Measurements from ENCODE around the gene CHRDL1. TPM values are rescaled to one million over a fixed set of nuclear protein-coding genes. Genes with fewer than 3 reads are reported as not detected.
"Not testable (repeated sequence)": the region's sequence is repeated elsewhere in the genome, so short reads cannot be mapped to it uniquely, and the experiment has no call there.

The CHRDL1 gene
- total and polyA plus RNA-seq, 11 donors, result 0.42 to 67.8 (median 1.4) TPM; not detected in 1

GRCh38 chrX:110836001-110836400, 40.4 kb upstream of the CHRDL1 start:
- no peak for ATAC-seq
- 39 to 72% (median 57%) methylated on average over 1 of the region's 1 CpG for WGBS, 4 donors

GRCh38 chrX:110825972-110826371, 30.4 kb upstream of the CHRDL1 start:
- TF ChIP-seq POLR2A (IDR thresholded peaks at IDR 0.05) (no peak), CTCF (IDR thresholded peaks at IDR 0.05) (no peak)
- H3K4me3 ChIP-seq, result no peak overlapping the region
- intact Hi-C loops (cut with DNase I), result no loop called here
- peaks cover 0 to 10% (median 0%) of the 10 kb centered on the region in 9 donors for H3K27me3 ChIP-seq
- DNase-seq (no peak), ATAC-seq (no peak)
- no peaks in the 10 kb centered on the region for H3K36me3 ChIP-seq
- H3K27ac ChIP-seq, result no peak overlapping the region
- WGBS, 4 donors, result 67 to 89% (median 78%) methylated on average over 2 of the region's 2 CpGs
- peaks cover 0 to 13% (median 0%) of the 10 kb centered on the region in 12 donors for H3K9me3 ChIP-seq
- H3K4me1 ChIP-seq, result no peaks in the 10 kb centered on the region

More at GRCh38 chrX:110836001-110836400, 40.4 kb upstream of the CHRDL1 start:
- TF ChIP-seq CTCF (IDR thresholded peaks at IDR 0.05) (no peak), POLR2A (IDR thresholded peaks at IDR 0.05) (no peak)
- Histone ChIP-seq H3K27ac (no peak overlapping the region), H3K27me3 (peaks cover 0 to 34% (median 0%) of the 10 kb centered on the region in 9 donors), H3K4me1 (no peaks in the 10 kb centered on the region), H3K9me3 (peaks cover 0 to under 1% (median 0%) of the 10 kb centered on the region in 12 donors), H3K4me3 (no peak overlapping the region), H3K36me3 (no peaks in the 10 kb centered on the region)
- intact Hi-C loops (cut with DNase I), result no loop called here
- DNase-seq, result no peak

- intact Hi-C loops (cut with DNase I); DNase-seq; H3K27me3 ChIP-seq; H3K27ac ChIP-seq; H3K36me3 ChIP-seq; H3K9me3 ChIP-seq; H3K4me1 ChIP-seq; H3K4me3 ChIP-seq; ATAC-seq: not testable (repeated sequence)
- WGBS, 4 donors, result 80 to 86% (median 85%) methylated on average over 1 of the region's 1 CpG
Observed at GRCh38 chrX:110816543-110816942, 20.9 kb upstream of the CHRDL1 start.

- ATAC-seq (no peak), DNase-seq (no peak)
- intact Hi-C loops (cut with DNase I), result no loop called here
- Histone ChIP-seq H3K27ac (no peak overlapping the region), H3K4me3 (no peak overlapping the region), H3K36me3 (no peaks in the 10 kb centered on the region), H3K27me3 (peaks cover 0 to 20% (median 0%) of the 10 kb centered on the region in 9 donors), H3K9me3 (no peaks in the 10 kb centered on the region), H3K4me1 (no peaks in the 10 kb centered on the region)
- no peak for TF ChIP-seq POLR2A (IDR thresholded peaks at IDR 0.05)
- TF ChIP-seq CTCF (IDR thresholded peaks at IDR 0.05), result no peak
- 62 to 73% (median 69%) methylated on average over 4 of the region's 4 CpGs for WGBS, 4 donors
Observed at GRCh38 chrX:110806145-110806544, 10.5 kb upstream of the CHRDL1 start.

- no peak overlapping the region for H3K27ac ChIP-seq
- ATAC-seq (no peak), DNase-seq (no peak)
- no peaks in the 10 kb centered on the region for H3K4me1 ChIP-seq
- no peak overlapping the region for H3K4me3 ChIP-seq
- no peak for TF ChIP-seq CTCF (IDR thresholded peaks at IDR 0.05)
- TF ChIP-seq POLR2A (IDR thresholded peaks at IDR 0.05), result no peak
- H3K36me3 ChIP-seq, result no peaks in the 10 kb centered on the region
- peaks cover 0 to 20% (median 0%) of the 10 kb centered on the region in 9 donors for H3K27me3 ChIP-seq
- WGBS, 4 donors, result 63 to 81% (median 77%) methylated on average over 1 of the region's 1 CpG
- H3K9me3 ChIP-seq, result no peaks in the 10 kb centered on the region
- intact Hi-C loops (cut with DNase I), result no loop called here
Observed at GRCh38 chrX:110805303-110805702, 9.7 kb upstream of the CHRDL1 start.

Data from heart left ventricle (tissue), 16 donors.